A549 treated with AZD2906 at 1 μM for 4 hours (cell line): ENCODE data around the gene IQGAP1. TPM values are rescaled to one million over a fixed set of nuclear protein-coding genes. Genes with fewer than 3 reads are reported as not detected.

Experiments
- total RNA-seq: library from RNA; stranded (reverse); fragments of 200-300 nt; extraction: Qiagen RNA extraction; gene quantifications from 5 replicates; pipeline ENCODE4 v1.2.3, GENCODE V29; 2022

Gene IQGAP1
- total RNA-seq, result 165 to 291 TPM (median 173 TPM) in 5 replicates

DNA sequence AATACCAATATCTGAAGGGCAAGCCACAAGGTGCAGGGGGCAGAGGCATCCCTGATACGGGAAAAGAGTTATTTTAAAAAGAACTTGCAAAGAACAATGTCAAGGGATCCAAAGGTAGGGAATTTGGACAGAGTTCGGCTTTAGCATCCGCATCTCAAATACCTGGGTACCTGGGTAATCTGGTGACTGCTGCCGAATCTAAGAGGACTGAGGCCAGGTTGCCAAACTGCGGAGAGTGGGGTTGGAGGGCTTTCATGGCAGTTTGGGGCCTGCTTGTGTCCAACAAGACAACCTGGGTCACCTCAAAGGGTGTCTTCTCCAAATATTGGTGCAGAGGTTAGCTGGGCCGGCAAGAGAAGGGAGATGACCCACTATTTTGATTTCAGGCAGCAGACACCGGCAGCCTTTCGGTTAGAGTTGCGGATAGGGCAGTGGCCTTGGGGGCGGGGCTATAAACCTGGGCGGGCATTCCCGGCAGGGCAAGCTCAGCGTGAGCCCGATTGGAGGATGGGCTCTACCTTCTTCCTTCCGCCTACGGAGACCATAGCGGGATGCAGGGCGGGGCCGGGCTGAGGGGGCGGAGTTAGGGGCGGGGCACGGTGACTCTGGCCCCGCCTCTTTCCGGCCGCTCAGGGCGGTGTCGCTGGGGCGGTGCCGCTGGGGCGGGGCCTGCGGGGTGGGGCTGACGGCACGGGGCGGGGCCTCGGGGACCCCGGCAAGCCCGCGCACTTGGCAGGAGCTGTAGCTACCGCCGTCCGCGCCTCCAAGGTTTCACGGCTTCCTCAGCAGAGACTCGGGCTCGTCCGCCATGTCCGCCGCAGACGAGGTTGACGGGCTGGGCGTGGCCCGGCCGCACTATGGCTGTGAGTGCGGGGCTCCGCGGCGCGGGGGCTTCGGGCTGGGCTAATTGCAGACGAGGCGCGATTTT lies at the start of gene IQGAP1:
Gene IQGAP1, plus strand, starts transcription at position 709 of the 928 bp plus-strand sequence. Its CDS starts 100 bp downstream, at position 809.

DNA sequence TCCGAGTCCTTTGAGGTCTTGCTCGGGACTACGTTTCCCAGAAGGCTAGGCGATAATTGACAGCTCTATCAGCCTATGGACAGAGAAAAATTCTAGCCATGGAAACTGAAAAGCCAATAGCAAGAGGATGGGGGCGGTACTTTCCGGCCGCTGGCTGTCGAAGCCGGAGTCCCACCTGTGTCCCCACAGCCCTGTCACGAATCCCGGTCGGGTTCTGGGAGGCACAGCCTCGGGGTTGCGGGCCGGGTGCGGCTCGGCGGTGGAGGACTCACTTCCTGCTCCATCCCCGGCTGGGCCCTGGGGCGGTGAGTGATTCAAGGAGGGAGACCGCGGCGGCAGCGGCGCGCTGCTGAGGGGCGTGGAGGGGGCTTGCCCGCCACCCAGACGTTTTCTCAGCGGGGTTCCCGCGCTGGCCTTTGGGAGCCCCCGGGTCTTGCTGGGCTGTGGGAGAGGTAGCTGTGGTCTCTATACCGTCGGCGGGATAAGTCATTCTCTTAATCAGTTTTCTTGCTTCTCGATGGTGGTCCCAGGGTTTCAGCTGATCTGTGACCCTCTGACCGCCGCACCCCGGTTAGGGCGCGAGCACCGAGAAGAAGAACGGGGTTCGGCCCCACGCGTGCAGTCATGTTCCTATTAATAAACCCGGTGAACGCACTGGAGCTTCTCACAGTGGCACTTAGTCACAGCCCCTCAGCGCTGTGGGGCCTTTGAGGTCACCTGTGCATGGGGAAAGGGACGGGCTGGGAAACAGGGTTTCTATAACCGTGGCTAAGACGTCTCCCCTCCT lies 35.7 kb upstream of the IQGAP1 start, which contains the start of gene ZNF774:
Gene ZNF774, plus strand, starts transcription at position 178 of the 787 bp plus-strand sequence. CDS start 2,377 bp downstream, outside the sequence.

DNA sequence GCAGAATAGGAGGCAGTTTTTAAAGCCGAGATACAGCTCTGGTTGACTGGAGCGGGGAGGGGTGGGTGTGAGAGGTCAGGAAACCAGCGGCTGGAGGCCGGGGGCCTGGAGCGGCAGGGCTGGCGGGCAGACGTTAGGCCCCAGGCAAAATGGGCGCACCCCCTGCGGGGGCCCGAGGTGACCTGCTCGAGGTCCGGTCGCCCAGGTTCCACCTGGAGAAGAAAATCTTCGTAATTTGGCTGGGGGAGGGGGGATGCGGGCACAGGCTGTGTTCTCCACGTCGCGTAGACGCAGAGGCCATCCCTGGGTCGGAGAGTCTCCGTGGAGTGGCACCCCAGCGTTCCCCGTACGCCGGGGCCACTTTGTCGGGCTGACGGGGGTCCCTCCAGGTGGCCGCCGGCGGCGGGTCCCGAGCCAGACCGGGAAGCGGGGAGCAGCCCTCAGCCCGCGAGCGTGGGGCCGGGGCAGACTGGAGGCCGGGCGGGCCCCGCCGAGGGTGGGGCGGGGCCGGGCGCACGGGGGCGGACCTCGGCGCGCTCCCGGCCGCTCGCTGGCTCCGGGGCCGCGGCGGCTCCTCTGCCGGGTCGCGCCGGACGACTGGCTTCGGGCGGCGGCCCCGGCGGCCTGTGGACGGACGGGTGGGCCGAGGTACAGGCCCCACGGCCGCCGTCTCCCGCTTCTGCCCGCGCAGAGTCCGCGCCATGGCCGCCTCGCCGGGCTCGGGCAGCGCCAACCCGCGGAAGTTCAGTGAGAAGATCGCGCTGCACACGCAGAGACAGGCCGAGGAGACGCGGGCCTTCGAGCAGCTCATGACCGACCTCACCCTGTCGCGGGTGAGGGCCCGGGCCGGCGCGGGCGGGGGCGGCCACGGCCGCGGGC lies 141.6 kb downstream of the IQGAP1 start, which contains the start of gene CRTC3:
Gene CRTC3, plus strand, starts transcription at position 553 of the 879 bp plus-strand sequence. Its CDS starts 149 bp downstream, at position 702.

Other genes with a start within 250 kb of the IQGAP1 start
- gene SEMA4B, start 186.9 kb upstream of the IQGAP1 start, total RNA-seq, result 55.1 to 79.4 TPM (median 73.6 TPM) in 5 replicates
- gene CIB1, start 154.3 kb upstream of the IQGAP1 start, total RNA-seq, result 179 to 224 TPM (median 221 TPM) in 5 replicates
- 3.4 to 4.4 TPM (median 4.2 TPM) in 5 replicates for gene GDPGP1, start 154.0 kb upstream of the IQGAP1 start, total RNA-seq
- 0.03 to 0.57 TPM (median 0.12 TPM) in 5 replicates for gene TTLL13, start 138.7 kb upstream of the IQGAP1 start, total RNA-seq
- gene NGRN, start 122.6 kb upstream of the IQGAP1 start, total RNA-seq, result 98.6 to 112 TPM (median 105 TPM) in 5 replicates
- gene ZNF774, start 36.0 kb upstream of the IQGAP1 start, total RNA-seq, result 0.88 to 1.6 TPM (median 1.0 TPM) in 5 replicates
- gene CRTC3, start 141.7 kb downstream of the IQGAP1 start, total RNA-seq, result 21.3 to 24.7 TPM (median 23.8 TPM) in 5 replicates